Measurements from ENCODE around the gene GNG4.

- no peak; the same call in 1 of the 2 replicates for TF ChIP-seq CTCF (IDR thresholded peaks at IDR 0.05; ENCODE audit: low read length)
- TF ChIP-seq EZH2 (optimal IDR thresholded peaks at IDR 0.05; ENCODE audit: low read depth, low read length) = no peak
- no peak for TF ChIP-seq EZH2phosphoT487 (IDR thresholded peaks at IDR 0.05; ENCODE audit: low read length)
Observed at GRCh38 chr1:235511470-235512240, 137.9 kb downstream of the GNG4 start.
